HG02852 (cell line): Measurements from ENCODE around the gene SCARF1.

Source experiments
- ATAC-seq: cut with Tn5 transposase; IDR thresholded peaks from one replicate; pipeline ENCODE4 v1.9.1; 2021; ENCODE audit warnings: mild to moderate bottlenecking, moderate library complexity; ENCODE audit not compliant: unreplicated experiment

SCARF1 gene

DNA sequence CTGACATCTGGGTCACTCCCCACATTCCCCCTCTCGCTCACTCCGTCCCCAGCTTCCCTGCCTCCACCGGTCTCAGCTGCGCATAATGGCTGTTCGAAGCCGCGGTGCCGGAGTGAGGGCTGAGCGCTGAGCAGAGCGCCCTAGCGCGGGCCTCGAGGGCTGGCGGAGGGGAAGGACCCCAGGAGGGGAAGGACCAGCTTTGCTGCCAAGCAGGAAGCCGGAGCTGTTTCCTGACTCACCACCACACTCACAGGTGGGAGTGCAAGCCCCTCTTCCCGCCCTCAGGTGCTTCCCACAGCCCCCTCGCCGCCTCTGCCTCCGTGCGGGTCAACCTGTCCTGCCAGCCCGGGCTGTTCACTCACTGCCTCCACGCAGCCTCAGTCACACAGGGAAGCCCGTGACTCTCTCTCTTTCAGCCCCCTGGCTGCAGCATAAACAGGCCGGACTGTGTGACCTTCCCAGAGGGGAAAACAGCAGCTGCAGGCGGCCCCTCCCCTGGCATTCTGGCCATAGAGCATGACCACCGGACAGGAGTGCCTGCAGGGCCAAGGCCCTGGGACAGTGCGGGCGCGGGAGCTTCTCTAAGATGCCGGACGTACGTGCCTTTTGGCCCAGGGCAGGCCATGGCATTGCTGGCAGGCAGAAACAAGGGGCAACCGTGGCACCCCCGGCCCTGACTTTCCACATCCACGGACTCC, 40.6 kb downstream of the SCARF1 start:
- ATAC-seq, result no peak

- ATAC-seq, result no peak
These were observed 44.0 kb downstream of the SCARF1 start for GRCh38 chr17:1601571-1601970.

DNA sequence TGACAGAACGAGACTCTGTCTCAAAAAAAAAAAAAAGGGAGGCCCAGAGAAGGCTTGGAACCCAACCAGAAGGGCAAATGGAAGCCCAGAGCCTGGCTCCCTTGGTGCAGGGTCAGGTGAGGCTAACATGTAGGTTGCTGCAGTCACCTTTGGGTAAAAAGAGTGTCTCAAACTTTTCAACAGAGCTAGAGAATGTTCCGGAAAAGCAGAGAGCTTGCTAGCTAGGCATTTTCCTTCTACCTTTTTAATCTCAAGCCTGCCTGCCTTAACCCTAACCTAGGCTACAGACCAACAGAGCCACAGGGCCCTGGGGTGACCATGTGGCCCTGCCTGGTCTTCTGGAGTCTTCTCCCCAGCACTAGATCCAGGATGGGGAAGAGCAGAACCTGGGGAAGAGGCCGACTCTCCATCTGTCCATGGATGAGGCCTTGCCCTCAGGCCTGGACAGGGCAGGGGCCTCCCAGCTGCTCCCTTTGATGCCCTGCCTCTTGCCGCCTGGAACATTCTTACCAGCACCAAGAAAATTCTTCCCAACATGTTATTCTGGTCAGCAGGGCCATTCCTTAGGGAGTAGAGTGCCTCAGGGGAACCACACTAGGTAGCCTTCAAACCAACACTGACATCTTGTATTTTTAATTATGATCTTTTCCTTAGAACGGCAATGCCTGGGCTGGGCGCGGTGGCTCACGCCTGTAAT, 47.0 kb downstream of the SCARF1 start:
- ATAC-seq, result no peak

DNA sequence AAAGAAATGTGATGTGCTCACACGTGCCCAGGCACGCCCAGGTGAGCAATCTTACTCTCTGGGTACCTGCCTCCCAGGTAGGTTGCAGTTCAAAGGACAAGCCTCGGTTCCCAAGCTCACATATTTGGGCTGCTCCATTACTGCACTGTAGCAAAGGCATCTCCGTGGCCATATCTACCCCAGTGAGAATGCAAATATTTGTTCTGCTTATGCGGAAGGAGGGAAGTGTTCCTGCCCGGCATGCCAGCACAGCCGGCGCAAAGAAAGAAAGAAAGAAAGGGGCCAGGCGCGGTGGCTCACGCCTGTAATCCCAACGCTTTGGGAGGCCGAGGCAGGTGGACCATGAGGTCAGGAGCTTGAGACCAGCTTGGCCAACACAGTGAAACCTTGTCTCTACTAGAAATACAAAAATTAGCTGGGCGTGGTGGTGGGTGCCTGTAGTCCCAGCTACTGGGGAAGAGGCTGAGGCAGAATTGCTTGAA, 47.6 kb downstream of the SCARF1 start:
- ATAC-seq, result no peak

DNA sequence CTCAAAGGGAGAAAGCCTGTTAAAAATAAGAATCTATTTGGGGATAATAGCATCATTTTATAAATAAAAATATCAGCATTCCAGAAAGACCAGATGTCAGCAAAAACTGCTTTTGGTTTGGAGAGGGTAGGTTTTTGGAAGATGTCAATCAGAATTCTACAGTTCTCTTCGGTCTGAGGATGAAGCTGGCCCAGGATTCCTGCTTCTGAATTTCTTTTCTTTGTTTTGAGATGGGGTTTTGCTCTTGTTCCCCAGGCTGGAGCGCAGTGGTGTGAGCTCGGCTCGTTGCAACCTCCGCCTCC, 52.0 kb downstream of the SCARF1 start:
- ATAC-seq, result no peak

- ATAC-seq, result no peak
These were observed 52.5 kb downstream of the SCARF1 start for GRCh38 chr17:1592751-1593629.

DNA sequence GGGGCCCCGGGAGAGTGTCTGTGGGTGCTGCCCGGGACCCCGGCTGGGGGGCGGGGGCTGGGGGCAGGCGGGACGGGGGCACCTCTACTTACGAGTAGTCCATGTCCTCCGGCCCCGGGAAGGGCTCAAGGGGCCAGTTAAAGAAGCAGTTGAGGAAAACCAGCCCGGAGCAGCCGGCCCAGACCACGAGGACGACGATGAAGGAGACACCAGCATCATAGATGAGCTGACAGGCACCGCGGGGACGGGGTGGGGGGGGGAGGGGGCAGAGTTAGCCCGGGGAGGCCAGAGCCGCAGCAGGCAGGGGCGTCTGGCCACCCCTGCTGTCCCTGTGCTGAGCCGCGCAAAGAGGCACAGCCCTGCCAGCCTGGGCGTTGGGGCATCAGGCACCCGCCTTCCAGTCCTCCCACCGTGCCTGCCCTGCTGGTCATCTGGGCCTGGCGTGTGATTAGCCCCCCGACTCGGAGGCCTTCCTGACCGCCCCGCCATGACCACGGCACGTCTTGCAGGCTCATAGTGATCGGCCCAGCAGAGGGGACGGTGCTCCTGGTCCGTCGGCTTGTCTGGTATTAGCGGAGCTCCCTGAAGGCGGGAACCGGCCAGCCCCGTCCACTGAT, 54.0 kb downstream of the SCARF1 start:
- no peak for ATAC-seq

- ATAC-seq, result no peak
These were observed 54.6 kb downstream of the SCARF1 start for GRCh38 chr17:1590747-1591473.

DNA sequence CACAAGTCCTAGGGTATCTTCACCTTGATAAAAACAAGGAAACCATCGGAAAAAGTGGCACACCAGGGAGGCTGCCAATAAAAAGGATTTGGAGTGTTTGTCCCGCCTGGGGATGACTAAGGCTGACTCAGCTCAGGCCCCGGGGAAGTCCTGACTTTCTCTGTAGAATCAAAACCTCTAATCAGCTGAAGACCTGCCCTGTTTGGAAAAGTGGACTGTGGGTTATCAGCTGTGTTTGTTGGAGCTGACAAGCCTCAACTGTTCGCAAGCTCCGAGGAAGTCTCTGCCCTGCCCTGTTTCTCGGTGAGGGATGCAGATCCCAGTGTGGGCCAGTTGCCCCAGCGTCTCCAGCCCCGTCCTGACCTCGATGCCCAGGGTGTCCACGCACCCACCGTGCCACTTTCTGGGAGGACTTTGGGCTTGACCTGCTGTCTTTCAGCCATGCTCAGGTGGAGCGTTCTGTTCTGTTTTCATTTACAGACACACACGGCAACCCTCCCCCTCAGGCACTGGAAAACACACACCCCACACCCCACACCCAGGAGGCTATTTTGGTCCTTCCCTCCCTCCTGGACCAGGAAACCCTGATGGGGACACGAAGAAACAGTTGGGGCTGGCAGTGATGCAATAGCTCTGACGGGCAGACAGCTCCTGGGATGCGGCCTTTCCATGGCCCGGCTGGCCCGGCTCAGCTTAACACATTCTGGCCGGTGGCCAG, 55.3 kb downstream of the SCARF1 start:
- no peak for ATAC-seq

DNA sequence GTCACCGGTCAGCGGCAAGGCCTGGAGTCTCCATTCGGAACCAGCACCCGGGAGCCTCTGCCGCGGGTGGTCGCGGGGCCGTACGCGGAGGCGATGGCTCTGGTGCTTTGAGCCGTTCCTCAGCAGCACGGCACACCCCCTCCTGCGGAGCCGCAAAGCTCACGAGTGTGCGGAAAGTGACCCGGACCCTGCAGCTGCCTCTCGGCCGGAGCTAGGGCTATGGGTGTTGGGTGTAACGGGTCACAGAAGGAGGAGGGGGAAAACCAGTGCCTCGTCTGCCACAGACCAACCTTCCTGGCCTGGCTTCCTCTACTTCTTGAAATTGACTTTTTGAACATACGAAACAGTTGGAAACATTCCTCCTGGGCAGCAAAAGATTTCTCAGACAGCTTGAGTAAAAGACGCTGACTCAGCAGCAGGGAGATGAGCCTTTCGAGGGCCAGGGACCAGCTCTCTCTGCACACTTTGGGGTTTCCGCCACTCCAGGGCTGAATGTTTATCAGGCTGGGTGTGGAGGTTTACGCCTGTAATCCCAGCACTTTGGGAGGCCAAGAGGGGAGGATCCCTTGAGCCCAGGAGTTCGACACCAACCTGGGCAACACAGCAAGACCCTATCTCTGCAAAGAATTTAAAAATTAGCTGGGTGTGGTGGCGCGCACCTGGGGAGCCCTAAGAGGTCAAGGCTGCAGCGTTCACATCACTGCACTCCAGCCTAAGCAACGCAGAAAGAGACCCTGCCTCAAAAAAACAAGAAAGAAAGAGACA, 56.5 kb downstream of the SCARF1 start:
- no peak for ATAC-seq

DNA sequence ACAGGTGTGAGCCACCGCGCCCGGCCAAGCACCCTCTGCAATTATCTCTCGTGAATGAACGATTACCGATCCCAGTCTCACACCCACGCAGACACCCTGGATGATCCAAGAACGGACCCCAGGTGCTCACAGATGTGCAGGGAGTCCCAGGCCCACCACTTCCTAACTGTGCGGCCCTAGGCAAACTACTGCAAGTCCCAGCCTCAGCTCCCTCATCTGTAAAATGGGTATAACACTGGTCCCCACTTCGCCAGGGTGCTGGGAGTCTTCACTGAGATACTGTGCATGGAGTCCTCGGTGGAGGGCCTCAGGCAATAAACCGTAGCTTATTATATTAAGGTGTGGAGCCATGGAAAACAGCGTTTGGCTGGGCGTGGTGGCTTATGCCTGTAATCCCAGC, 61.4 kb downstream of the SCARF1 start:
- no peak for ATAC-seq
